GM18499 (cell line): ENCODE results near the gene SLC2A14.
"Not testable (repeated sequence)": the region's sequence is repeated elsewhere in the genome, so short reads cannot be mapped to it uniquely, and the experiment has no call there.

Source experiments
- ATAC-seq: cut with Tn5 transposase; IDR thresholded peaks from one replicate; pipeline ENCODE4 v1.9.1; 2021; ENCODE audit warnings: moderate number of reproducible peaks; ENCODE audit not compliant: insufficient read depth, unreplicated experiment

The SLC2A14 gene

GRCh38 chr12:7872566-7873319 is at the start of gene SLC2A14:
Gene SLC2A14 (minus strand): TSS chr12:7872915. CDS start chr12:7869880, 3,035 bp downstream.
- no peak for ATAC-seq

GRCh38 chr12:7921181-7921580 is 48.5 kb upstream of the SLC2A14 start:
- not testable (repeated sequence) for ATAC-seq

DNA sequence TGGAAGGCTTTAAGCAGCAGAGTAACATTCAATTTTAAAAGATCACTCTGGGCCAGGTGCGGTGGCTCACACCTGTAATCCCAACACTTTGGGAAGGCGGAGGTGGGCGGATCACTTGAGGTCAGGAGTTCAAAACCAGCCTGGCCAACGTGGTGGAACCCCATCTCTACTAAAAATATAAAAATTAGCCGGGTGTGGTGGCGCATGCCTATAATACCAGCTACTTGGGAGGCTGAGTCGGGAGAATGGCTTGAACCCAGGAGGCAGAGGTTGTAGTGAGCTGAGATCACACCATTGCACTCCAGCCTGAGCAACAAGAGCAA is 45.5 kb upstream of the SLC2A14 start:
- not testable (repeated sequence) for ATAC-seq

- ATAC-seq, result no peak
Observed at GRCh38 chr12:7917392-7918267, 44.9 kb upstream of the SLC2A14 start.

GRCh38 chr12:7916936-7917335 is 44.2 kb upstream of the SLC2A14 start:
- ATAC-seq, result no peak

DNA sequence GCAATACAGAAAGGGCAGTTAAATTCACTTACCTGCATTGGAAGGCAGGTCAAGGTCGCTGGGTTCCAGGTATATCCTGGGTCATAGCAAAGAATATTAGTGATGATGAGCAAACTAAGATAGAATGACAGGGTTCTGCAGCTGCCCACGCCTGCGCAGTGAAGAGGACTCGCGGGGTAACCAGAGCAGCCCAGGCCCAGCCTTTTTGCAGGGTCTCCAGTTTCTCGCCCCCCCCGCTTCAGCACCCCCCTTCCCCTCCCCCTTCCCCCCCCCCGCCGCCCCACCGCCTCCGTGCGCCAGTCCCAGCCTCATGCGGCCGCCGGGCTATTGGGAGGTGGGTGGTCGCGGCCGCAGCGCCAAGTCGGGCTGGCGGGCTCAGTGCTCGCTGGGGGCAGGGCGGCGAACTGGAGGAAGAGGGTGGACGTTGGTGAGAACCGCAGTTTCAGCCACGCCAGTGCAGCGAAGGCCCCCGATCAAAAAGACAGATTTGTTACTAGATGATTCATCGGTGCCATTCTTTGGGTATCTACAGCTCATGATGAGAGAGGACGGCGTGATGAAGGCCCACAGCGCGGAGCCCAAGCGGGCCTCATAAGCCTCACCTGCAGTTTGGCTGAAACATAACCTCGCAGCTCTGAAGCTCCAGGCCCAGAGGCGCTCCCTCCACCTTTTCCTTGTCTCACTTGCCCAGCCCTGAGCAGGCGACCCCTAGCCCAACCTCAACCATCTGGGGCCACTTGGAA is 43.1 kb upstream of the SLC2A14 start:
- no peak for ATAC-seq

GRCh38 chr12:7910106-7910505 is 37.4 kb upstream of the SLC2A14 start:
- not testable (repeated sequence) for ATAC-seq

GRCh38 chr12:7907009-7907408 is 34.3 kb upstream of the SLC2A14 start:
- no peak for ATAC-seq

- ATAC-seq, result not testable (repeated sequence)
Observed at GRCh38 chr12:7906303-7906702, 33.6 kb upstream of the SLC2A14 start.

DNA sequence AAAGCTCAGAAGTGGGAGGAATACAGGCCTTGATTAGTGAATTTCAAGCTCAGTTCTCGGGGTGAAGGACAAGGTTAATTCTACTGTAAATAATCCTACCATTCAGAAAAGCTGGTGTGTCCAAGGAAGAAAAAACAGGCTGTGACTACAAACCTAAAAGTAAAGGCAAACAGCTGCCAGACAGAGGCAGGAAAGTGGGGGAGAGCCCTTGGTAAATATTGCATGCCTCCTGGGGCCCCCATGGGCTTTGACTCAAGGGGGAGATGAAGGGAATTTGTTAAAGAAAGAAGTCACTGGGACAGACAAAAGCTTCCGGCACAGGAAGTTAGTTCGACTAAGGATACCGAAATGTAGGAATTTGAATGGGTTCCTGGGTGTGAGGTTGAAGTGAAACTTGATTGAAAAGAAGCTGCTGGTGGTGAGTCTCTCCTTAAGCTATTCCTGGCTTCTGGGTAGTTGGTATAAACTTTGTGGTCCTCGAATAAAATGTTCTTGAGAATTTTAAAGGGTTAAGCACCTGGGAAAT is 32.9 kb upstream of the SLC2A14 start:
- ATAC-seq, result not testable (repeated sequence)

GRCh38 chr12:7905071-7905470 is 32.4 kb upstream of the SLC2A14 start:
- no peak for ATAC-seq

DNA sequence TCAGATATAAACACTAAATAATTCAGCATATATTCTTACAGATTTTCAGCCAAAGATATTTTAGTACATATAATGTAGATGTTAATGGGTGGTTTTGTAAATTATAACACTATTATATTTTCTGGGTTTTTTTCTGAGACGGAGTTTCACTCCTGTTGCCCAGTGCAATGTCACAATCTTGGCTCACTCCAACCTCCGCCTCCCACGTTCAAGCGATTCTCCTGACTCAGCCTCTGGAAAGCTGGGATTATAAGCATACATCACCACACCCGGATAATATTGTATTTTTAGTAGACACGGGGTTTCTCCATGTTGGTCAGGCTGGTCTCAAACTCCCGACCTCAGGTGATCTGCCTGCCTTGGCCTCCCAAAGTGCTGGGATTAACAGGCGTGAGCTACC is 29.7 kb upstream of the SLC2A14 start:
- ATAC-seq, result not testable (repeated sequence)

DNA sequence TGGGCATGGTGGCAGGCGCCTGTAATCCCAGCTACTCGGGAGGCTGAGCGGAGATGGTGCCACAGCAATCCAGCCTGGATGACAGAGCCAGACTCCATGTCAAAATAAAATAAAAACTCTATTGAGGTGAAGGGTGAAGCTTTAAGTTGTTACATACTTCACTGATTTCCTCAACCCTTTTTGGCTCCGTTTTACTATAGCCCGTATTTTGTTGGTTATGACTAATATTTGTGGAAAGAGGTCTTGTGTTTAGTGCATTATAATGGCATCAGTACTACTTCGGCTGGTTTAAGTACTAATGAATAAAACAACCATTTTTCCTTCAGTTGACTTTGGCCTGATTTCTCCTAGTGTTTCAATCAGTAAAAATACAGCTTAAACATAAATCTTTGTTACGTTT is 27.0 kb upstream of the SLC2A14 start:
- ATAC-seq, result no peak

DNA sequence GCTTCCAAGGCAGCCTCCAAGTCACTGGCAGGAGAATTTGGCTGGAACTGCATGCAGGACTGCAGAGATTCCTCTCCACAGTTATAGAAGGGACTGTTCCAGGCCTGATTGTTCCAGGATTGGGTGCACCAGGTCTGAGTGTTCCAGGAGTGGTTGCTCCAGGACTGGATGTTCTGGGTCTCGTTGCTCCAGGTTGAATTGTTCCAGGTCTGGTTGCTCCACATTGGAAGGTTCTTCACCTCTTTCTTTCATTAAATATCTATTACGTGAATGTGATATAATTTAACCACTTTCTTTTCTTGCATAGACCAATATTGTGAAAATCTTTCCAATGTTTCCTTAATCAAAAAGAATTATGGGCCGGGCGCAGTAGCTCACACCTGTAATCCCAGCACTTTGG is 24.0 kb upstream of the SLC2A14 start:
- ATAC-seq, result not testable (repeated sequence)

DNA sequence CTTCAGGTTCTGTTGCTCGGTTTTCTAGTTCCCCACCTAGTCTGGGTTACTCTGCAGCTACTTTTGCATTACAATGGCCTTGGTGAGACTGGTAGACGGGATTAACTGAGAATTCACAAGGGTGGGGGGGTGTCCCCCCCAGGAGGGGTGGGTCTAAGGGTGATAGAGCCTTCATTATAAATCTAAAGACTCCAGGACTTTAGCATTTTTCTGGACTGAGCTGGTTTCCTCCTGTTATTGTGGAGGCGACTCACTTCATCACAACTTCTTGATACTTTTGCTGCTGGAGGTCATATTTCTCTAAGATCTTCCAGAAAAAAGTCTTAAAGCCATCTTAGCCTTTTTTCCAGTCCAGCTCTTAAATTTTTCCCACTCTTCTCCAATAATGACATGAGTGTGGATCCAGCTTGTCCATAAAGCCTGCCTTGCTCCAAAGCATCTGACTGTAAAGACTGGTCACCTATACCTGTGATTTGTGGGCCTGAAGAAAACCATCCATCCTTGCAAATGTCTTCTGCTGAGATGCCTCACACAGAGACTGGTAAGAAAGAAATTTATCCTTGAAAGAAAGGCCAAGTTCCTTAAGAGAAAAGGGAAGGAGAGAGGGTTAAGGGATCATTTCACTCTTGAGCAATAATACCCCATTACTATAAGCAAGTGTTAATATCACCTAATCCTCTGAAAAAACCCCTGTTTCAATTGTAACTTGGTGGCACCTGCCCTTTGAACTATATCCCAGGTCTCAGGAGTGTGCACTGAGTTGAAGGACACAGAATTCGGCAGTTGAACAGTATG is 19.7 kb upstream of the SLC2A14 start:
- no peak for ATAC-seq

DNA sequence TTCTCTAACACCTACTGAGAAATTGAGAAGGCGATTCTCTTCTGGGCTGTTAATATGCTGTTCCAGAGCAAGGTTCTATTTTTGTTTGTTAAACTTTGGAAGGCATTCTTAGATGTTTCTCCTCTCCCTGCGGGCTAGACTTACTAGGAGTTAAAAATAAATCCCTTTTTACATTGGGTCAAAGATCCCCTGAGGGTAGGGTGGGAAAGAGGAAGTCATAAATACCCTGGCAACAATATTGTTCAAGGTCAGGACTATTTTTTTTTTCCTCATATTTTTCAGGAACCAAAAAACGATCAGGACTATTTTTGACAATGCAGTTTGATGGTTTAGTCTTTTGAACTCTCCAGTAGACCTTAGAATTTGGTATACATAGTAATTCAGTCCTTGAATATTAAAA is 12.0 kb upstream of the SLC2A14 start:
- no peak for ATAC-seq

GRCh38 chr12:7881736-7882120 is 9.0 kb upstream of the SLC2A14 start:
- ATAC-seq, result not testable (repeated sequence)

DNA sequence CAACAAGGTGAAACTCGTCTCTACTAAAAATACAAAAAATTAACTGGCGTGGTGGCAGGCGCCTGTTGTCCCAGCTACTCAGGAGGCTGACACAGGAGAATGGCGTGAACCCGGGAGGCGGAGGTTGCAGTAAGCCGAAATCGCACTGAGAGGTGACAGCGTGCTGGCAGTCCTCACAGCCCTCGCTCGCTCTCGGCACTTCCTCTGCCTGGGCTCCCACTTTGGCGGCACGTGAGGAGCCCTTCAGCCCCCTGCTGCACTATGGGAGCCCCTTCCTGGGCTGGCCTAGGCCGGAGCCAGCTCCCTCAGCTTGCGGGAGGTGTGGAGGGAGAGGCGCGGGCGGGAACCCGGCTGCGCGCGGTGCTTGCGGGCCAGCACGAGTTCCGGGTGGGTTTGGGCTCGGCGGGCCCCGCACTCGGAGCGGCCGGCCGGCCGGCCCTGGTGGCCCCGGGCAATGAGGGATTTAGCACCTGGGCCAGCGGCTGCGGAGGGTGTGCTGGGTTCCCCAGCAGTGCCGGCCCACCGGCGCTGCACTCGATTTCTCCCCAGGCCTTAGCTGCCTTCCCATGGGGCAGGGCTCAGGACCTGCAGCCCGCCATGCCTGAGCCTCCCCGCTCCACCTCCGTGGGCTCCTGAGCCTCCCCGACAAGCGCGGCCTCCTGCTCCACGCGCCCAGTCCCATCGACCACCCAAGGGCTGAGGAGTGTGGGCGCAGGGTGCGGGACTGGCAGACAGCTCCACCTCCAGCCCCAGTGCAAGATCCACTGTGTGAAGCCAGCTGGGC is 8.4 kb upstream of the SLC2A14 start:
- not testable (repeated sequence) for ATAC-seq

- no peak for ATAC-seq
Observed at GRCh38 chr12:7879246-7879645, 6.5 kb upstream of the SLC2A14 start.
